ENCODE data around the gene VWF.
A peak's percentile ranks its signal among the peaks of the same experiment; 100 is the strongest.

VWF gene

DNA sequence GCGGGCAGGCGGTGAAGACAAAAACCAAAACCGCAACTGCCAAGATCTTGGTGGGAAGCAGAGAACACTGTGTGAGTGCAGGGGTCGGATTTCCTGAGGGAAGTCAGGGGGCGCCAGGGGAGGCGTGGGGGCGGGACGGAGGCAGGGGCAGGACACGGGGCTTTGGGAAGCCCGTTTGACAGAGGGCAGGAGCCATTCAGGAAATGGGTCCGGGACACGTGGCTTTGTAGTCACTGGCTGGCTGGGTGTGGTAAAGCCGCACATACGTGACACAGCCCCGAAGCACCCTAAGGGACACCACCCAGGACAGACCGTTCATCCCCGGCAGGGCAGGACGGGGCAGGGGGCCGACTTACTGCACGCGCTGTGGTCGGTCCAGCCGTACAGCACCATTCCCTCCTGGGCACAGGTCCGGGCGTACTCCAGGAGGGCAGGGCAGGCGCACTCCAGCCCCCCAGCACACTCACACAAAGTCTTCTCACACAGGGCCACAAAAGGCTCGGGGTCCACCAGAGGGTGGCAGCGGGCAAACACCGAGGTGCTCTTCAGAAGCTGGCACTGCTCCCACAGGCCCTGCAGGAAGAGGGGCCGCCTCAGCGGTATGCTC lies 49.4 kb downstream of the VWF start:
- no peaks in the 10 kb centered on the region for H3K9me3 ChIP-seq (ENCODE audit: control insufficient read depth in 5 of 5, low read length in 5 of 5)
- H3K27me3 ChIP-seq (ENCODE audit: control insufficient read depth in 5 of 5, insufficient read depth in 4 of 5, low read length in 5 of 5) = peaks cover 0 to 13% (median 9%) of the 10 kb centered on the region in 5 donors
- peaks cover 0 to 22% (median 11%) of the 10 kb centered on the region in 5 donors for H3K36me3 ChIP-seq (ENCODE audit: control insufficient read depth in 5 of 5, insufficient read depth in 5 of 5, low read length in 5 of 5)
- H3K4me3 ChIP-seq (ENCODE audit: low read depth in 1 of 5, low read length in 5 of 5) = peak overlapping the region; percentile 22 to 51 (median 43)
- H3K27ac ChIP-seq (ENCODE audit: low read depth, low read length) = no peak overlapping the region
- H3K9ac ChIP-seq (ENCODE audit: low read length in 5 of 5) = peak overlapping the region in 2 of 5 donors; percentile 7 to 40
- peaks cover 4 to 80% (median 25%) of the 10 kb centered on the region in 5 donors for H3K4me1 ChIP-seq (ENCODE audit: control insufficient read depth in 5 of 5, insufficient read depth in 5 of 5, low read length in 5 of 5)

DNA sequence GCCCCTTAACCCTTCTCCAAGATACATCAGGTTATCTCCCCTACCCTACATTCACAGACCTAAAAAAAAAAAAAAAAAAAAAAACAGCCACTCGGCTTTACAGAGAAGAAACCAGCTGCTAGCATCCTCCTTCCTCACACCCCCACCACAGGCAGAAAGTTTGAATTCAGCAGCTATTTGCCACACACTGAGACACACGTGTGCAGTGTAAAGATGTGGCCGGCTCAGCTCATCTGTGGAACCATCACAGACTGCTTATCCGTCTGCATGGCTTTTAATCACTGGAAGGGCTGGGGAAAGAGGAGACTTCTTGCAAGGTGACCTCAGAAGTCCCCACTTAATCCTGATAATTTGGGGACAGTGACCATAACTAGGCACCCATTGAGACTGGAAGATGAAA lies 50.0 kb downstream of the VWF start:
- no peak overlapping the region for H3K9ac ChIP-seq (ENCODE audit: low read length in 5 of 5)
- peak overlapping the region; percentile 1 for H3K27ac ChIP-seq (ENCODE audit: low read depth, low read length)
- H3K36me3 ChIP-seq (ENCODE audit: control insufficient read depth in 5 of 5, insufficient read depth in 5 of 5, low read length in 5 of 5) = peaks cover 0 to 27% (median 14%) of the 10 kb centered on the region in 5 donors
- H3K4me1 ChIP-seq (ENCODE audit: control insufficient read depth in 5 of 5, insufficient read depth in 5 of 5, low read length in 5 of 5) = peaks cover 4 to 75% (median 25%) of the 10 kb centered on the region in 5 donors
- H3K9me3 ChIP-seq (ENCODE audit: control insufficient read depth in 5 of 5, low read length in 5 of 5) = no peaks in the 10 kb centered on the region
- H3K27me3 ChIP-seq (ENCODE audit: control insufficient read depth in 5 of 5, insufficient read depth in 4 of 5, low read length in 5 of 5) = peaks cover 0 to 13% (median 9%) of the 10 kb centered on the region in 5 donors
- H3K4me3 ChIP-seq (ENCODE audit: low read depth in 1 of 5, low read length in 5 of 5) = peak overlapping the region in 4 of 5 donors; percentile 29 to 51 (median 44)

DNA sequence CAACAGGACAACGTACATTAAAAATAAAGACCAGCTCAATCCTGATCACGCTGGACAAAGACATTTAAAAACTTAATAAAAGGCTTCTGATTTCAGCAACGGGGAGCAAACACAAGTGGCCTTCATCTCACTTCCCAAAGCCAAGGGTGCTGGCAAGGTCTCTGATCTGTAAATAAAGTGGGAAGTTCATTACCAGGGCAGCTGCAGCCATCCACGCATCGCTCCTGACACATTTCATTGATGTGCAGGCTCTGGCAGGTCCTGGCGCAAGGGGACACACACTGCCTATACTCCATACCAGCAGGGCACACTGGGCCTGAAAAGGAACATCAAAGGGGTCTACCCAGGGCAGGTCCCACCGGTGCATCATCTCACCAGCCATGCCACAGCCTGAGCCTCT lies 51.0 kb downstream of the VWF start:
- Histone ChIP-seq H3K27ac (ENCODE audit: low read depth, low read length) (peak overlapping the region; percentile 31), H3K4me1 (ENCODE audit: control insufficient read depth in 5 of 5, insufficient read depth in 5 of 5, low read length in 5 of 5) (peaks cover 7 to 72% (median 18%) of the 10 kb centered on the region in 5 donors), H3K9ac (ENCODE audit: low read length in 5 of 5) (peak overlapping the region in 1 of 5 donors; percentile 16), H3K9me3 (ENCODE audit: control insufficient read depth in 5 of 5, low read length in 5 of 5) (no peaks in the 10 kb centered on the region), H3K36me3 (ENCODE audit: control insufficient read depth in 5 of 5, insufficient read depth in 5 of 5, low read length in 5 of 5) (peaks cover 0 to 32% (median 18%) of the 10 kb centered on the region in 5 donors), H3K4me3 (ENCODE audit: low read depth in 1 of 5, low read length in 5 of 5) (no peak overlapping the region), H3K27me3 (ENCODE audit: control insufficient read depth in 5 of 5, insufficient read depth in 4 of 5, low read length in 5 of 5) (peaks cover 0 to 13% (median 9%) of the 10 kb centered on the region in 5 donors)

DNA sequence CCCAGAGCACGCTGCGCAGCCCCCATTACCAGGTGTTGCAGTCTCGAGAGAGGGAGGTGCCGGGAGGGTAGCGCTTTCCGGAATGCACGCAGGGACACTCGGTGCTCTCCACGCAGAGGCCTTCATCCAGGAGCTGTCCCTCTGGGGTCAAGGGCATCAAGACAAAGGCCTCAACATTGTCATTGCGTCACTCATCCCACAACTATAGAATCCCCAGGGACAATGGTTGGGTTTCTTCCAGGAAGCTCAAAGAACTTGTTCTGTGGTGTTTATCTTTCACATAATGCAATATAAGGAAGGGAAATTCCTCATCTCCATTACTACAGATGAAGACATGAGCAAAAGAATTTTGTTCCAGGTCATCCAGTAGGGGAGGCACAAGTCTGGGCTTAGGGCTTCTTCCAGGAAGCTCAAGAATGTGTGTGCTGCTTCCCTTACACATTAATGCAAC lies 52.1 kb downstream of the VWF start:
- Histone ChIP-seq H3K27ac (ENCODE audit: low read depth, low read length) (no peak overlapping the region), H3K27me3 (ENCODE audit: control insufficient read depth in 5 of 5, insufficient read depth in 4 of 5, low read length in 5 of 5) (peaks cover 0 to 11% (median 9%) of the 10 kb centered on the region in 5 donors), H3K9me3 (ENCODE audit: control insufficient read depth in 5 of 5, low read length in 5 of 5) (no peaks in the 10 kb centered on the region), H3K9ac (ENCODE audit: low read length in 5 of 5) (no peak overlapping the region), H3K4me3 (ENCODE audit: low read depth in 1 of 5, low read length in 5 of 5) (no peak overlapping the region), H3K36me3 (ENCODE audit: control insufficient read depth in 5 of 5, insufficient read depth in 5 of 5, low read length in 5 of 5) (peaks cover 0 to 28% (median 15%) of the 10 kb centered on the region in 5 donors), H3K4me1 (ENCODE audit: control insufficient read depth in 5 of 5, insufficient read depth in 5 of 5, low read length in 5 of 5) (peaks cover 7 to 63% (median 18%) of the 10 kb centered on the region in 5 donors)

DNA sequence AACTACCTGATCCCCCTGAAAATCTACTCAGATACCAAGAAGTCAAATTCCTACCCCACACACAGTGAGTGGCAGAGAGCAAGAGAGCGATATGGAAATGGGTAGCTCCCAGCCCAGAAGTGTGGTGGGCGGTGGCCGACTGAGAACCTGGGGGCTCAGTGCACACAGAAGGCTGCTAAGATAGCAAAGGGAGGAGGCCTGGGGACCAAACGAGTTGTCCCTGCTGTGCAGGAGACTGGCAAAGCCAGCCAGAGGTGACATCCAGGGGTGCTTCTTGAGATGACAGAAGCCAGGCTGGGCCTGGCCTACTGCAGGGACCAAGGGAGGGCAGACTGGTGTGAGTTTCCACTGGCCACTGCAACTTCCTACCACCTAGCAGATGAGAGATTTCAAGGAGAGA lies 52.9 kb downstream of the VWF start:
- Histone ChIP-seq H3K9me3 (ENCODE audit: control insufficient read depth in 5 of 5, low read length in 5 of 5) (no peaks in the 10 kb centered on the region), H3K9ac (ENCODE audit: low read length in 5 of 5) (no peak overlapping the region), H3K27me3 (ENCODE audit: control insufficient read depth in 5 of 5, insufficient read depth in 4 of 5, low read length in 5 of 5) (peaks cover 0 to 11% (median 9%) of the 10 kb centered on the region in 5 donors), H3K4me3 (ENCODE audit: low read depth in 1 of 5, low read length in 5 of 5) (no peak overlapping the region), H3K27ac (ENCODE audit: low read depth, low read length) (no peak overlapping the region), H3K36me3 (ENCODE audit: control insufficient read depth in 5 of 5, insufficient read depth in 5 of 5, low read length in 5 of 5) (peaks cover 0 to 35% (median 20%) of the 10 kb centered on the region in 5 donors), H3K4me1 (ENCODE audit: control insufficient read depth in 5 of 5, insufficient read depth in 5 of 5, low read length in 5 of 5) (peaks cover 7 to 57% (median 18%) of the 10 kb centered on the region in 5 donors)

DNA sequence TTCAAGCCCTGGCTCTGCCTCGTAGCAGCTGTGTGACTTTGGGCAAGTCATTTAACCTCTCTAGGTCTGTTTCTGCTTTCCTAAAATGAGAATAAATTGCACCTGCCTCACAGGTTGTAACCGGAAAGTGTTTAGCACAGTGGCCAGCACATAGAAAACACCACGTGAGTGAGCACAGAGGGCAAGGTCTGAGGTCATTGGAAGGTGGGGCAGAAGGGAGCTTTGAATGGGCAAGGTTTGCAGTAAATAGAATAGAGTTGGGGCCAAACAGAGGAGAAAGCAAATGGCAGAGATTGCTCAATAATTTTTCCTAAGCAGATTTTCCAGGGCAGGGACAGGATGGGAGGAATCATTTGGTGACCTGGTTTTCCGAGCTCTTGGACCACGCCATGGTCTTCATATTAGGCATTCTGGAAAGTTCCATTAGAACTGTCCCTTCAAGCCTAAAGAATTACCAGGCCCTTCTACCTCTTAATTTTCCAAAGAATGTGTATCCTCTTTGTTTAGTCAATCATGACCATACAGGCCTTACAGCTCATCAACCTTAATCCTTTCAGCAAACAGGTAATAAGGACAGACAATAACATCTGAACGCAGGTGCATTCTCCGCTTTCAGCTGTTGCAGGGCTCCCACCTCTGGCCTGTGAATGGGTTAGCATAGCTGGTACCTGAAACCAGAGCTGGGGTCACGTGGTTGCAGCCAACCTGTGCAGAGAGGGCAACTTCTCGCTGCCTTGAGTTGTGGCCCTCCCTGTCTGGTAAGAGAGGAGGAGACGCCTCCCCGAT lies 53.8 kb downstream of the VWF start:
- no peak overlapping the region for H3K9ac ChIP-seq (ENCODE audit: low read length in 5 of 5)
- peaks cover 0 to 44% (median 27%) of the 10 kb centered on the region in 5 donors for H3K36me3 ChIP-seq (ENCODE audit: control insufficient read depth in 5 of 5, insufficient read depth in 5 of 5, low read length in 5 of 5)
- H3K4me1 ChIP-seq (ENCODE audit: control insufficient read depth in 5 of 5, insufficient read depth in 5 of 5, low read length in 5 of 5) = peaks cover 6 to 53% (median 14%) of the 10 kb centered on the region in 5 donors
- H3K27me3 ChIP-seq (ENCODE audit: control insufficient read depth in 5 of 5, insufficient read depth in 4 of 5, low read length in 5 of 5) = peaks cover 0 to 10% (median 6%) of the 10 kb centered on the region in 5 donors
- H3K4me3 ChIP-seq (ENCODE audit: low read depth in 1 of 5, low read length in 5 of 5) = no peak overlapping the region
- no peaks in the 10 kb centered on the region for H3K9me3 ChIP-seq (ENCODE audit: control insufficient read depth in 5 of 5, low read length in 5 of 5)
- H3K27ac ChIP-seq (ENCODE audit: low read depth, low read length) = no peak overlapping the region

DNA sequence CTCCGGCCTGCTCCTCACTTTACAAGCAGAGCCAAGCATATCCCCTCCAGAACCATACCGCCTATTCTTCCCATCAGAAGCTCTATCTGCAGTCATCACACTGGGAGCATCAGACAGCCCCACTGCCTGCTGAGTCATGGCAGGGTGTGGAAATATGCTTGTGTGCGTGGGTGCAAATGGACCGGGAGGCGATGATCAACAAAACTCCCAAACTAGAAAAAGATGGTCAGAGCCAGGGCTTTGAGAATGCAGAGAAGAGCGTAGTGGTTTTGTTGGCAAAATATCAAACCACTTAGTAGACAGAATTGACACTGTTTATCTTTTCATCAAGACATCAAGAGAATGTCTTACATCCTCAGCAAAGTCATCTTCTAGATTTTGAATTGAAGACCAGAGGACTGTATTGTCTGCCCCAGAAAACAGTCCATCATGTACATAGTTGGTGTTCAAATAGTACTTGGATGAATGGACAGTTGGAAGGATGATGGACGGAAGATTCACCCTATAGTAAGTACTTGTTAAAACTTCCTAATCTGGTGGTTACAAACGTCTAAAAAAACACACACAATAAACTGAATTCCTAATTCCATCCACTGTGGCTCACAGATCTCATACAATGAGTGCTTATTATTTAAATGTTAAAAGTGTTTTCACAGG lies 54.9 kb downstream of the VWF start:
- Histone ChIP-seq H3K9ac (ENCODE audit: low read length in 5 of 5) (peak overlapping the region in 1 of 5 donors; percentile 10), H3K27me3 (ENCODE audit: control insufficient read depth in 5 of 5, insufficient read depth in 4 of 5, low read length in 5 of 5) (peaks cover 0 to 3% (median 0%) of the 10 kb centered on the region in 5 donors), H3K4me3 (ENCODE audit: low read depth in 1 of 5, low read length in 5 of 5) (no peak overlapping the region), H3K9me3 (ENCODE audit: control insufficient read depth in 5 of 5, low read length in 5 of 5) (no peaks in the 10 kb centered on the region), H3K36me3 (ENCODE audit: control insufficient read depth in 5 of 5, insufficient read depth in 5 of 5, low read length in 5 of 5) (peaks cover 0 to 53% (median 36%) of the 10 kb centered on the region in 5 donors), H3K4me1 (ENCODE audit: control insufficient read depth in 5 of 5, insufficient read depth in 5 of 5, low read length in 5 of 5) (peaks cover under 1 to 46% (median 4%) of the 10 kb centered on the region in 5 donors), H3K27ac (ENCODE audit: low read depth, low read length) (no peak overlapping the region)

DNA sequence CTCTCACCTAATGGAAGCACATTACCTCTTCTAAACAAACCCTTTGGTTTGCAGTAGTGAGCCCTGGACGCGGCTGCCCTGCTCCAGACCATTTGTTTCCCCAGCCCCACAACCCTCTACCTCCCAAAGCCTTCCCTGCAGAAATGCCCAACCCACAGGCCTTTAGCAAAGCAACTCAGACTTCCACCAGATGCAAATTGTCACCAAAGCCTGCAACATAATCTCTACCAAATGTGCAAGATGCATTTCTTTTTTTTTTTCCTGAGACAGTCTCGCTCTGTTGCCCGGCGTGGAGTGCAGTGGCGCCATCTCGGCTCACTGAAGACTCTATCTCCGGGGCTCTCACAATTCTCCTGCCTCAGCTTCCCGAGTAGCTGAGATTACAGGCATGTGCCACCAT lies 56.2 kb downstream of the VWF start:
- Histone ChIP-seq H3K27ac (ENCODE audit: low read depth, low read length) (no peak overlapping the region), H3K4me3 (ENCODE audit: low read depth in 1 of 5, low read length in 5 of 5) (no peak overlapping the region), H3K4me1 (ENCODE audit: control insufficient read depth in 5 of 5, insufficient read depth in 5 of 5, low read length in 5 of 5) (peaks cover 0 to 33% (median 3%) of the 10 kb centered on the region in 5 donors), H3K27me3 (ENCODE audit: control insufficient read depth in 5 of 5, insufficient read depth in 4 of 5, low read length in 5 of 5) (peaks cover 0 to 3% (median 0%) of the 10 kb centered on the region in 5 donors), H3K9ac (ENCODE audit: low read length in 5 of 5) (no peak overlapping the region), H3K9me3 (ENCODE audit: control insufficient read depth in 5 of 5, low read length in 5 of 5) (no peaks in the 10 kb centered on the region), H3K36me3 (ENCODE audit: control insufficient read depth in 5 of 5, insufficient read depth in 5 of 5, low read length in 5 of 5) (peaks cover 0 to 60% (median 49%) of the 10 kb centered on the region in 5 donors)

DNA sequence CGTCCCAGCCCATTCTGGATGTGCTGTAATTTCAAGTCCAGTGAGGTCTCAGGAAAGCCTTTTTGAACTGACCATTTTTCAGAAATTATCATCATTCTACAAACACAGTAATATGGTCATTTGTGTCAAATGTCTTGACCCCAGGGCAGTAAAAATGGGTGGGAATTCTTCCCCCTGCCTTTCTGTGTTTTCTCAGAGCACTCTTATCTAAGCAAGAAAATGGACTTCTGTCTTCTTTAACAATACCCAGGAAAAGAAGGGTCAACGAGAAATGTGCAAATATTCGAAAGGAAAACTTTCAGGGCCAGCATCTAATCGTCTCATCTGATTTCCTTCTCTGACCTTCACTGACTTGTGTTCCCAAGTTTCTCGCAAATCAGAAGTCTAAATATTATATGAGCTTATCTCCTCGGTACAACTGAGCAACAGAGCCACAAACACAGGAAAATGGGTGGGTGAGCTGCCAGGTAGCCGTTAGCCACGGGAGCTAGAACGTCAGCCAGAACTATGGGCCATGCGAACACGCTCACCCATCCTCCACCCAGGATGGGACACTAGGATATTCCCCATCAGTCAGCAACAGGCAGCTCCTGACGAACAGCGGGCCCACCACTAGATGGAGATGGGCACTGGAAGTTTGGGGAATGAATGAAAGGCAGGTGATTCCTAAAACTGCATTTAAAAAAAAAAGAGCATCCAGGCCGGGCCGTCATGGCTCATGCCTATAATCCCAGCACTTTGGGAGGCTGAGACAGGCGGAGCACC lies 57.1 kb downstream of the VWF start:
- peaks cover 0 to 30% (median 3%) of the 10 kb centered on the region in 5 donors for H3K4me1 ChIP-seq (ENCODE audit: control insufficient read depth in 5 of 5, insufficient read depth in 5 of 5, low read length in 5 of 5)
- no peak overlapping the region for H3K27ac ChIP-seq (ENCODE audit: low read depth, low read length)
- no peak overlapping the region for H3K9ac ChIP-seq (ENCODE audit: low read length in 5 of 5)
- no peaks in the 10 kb centered on the region for H3K9me3 ChIP-seq (ENCODE audit: control insufficient read depth in 5 of 5, low read length in 5 of 5)
- H3K36me3 ChIP-seq (ENCODE audit: control insufficient read depth in 5 of 5, insufficient read depth in 5 of 5, low read length in 5 of 5) = peaks cover 0 to 66% (median 55%) of the 10 kb centered on the region in 5 donors
- H3K4me3 ChIP-seq (ENCODE audit: low read depth in 1 of 5, low read length in 5 of 5) = no peak overlapping the region
- peaks cover 0 to 3% (median 0%) of the 10 kb centered on the region in 5 donors for H3K27me3 ChIP-seq (ENCODE audit: control insufficient read depth in 5 of 5, insufficient read depth in 4 of 5, low read length in 5 of 5)
